Activated CD4-positive, CD25-positive, alpha-beta regulatory T cell (primary cell): ENCODE measurements around the gene ZNRD2.
"Not testable (repeated sequence)": the region's sequence is repeated elsewhere in the genome, so short reads cannot be mapped to it uniquely, and the experiment has no call there.

ENCODE experiments used
- DNase-seq, 4 experiments: peaks; one replicate each; lab custom pipeline; 2025; lab: John Stamatoyannopoulos, UW

The ZNRD2 gene

GRCh38 chr11:65555693-65556231 is 14.5 kb upstream of the ZNRD2 start:
- no peak for DNase-seq

- no peak for DNase-seq
These were observed 13.6 kb upstream of the ZNRD2 start for GRCh38 chr11:65556470-65557279.

GRCh38 chr11:65557280-65558001 is 12.8 kb upstream of the ZNRD2 start:
- DNase-seq, result no peak

- no peak for DNase-seq
These were observed 12.0 kb upstream of the ZNRD2 start, which contains the start of gene LTBP3 for GRCh38 chr11:65558002-65558929. Gene LTBP3 (minus strand): TSS chr11:65558359. CDS start chr11:65557959, 400 bp downstream.

GRCh38 chr11:65558930-65559509 is 11.3 kb upstream of the ZNRD2 start:
- DNase-seq, result no peak

GRCh38 chr11:65559535-65559934 is 10.7 kb upstream of the ZNRD2 start:
- no peak for DNase-seq

GRCh38 chr11:65559951-65560537 is 10.2 kb upstream of the ZNRD2 start:
- DNase-seq, result no peak

- DNase-seq, result no peak
These were observed 9.5 kb upstream of the ZNRD2 start for GRCh38 chr11:65560555-65561418.

- DNase-seq, result no peak
These were observed 8.3 kb upstream of the ZNRD2 start for GRCh38 chr11:65562020-65562419.

- no peak for DNase-seq
These were observed 7.5 kb upstream of the ZNRD2 start for GRCh38 chr11:65562788-65563187.

- DNase-seq, result no peak
These were observed 6.7 kb upstream of the ZNRD2 start for GRCh38 chr11:65563601-65564000.

GRCh38 chr11:65564879-65565559 is 5.3 kb upstream of the ZNRD2 start:
- DNase-seq, result not testable (repeated sequence)

GRCh38 chr11:65565624-65566453 is 4.4 kb upstream of the ZNRD2 start:
- DNase-seq, result no peak

GRCh38 chr11:65569164-65569972 is 909 bp upstream of the ZNRD2 start:
- DNase-seq, result peak in 3 of 4 experiments; percentile 58 to 68 (median 62)

- DNase-seq, result no peak
These were observed 1.1 kb downstream of the ZNRD2 start for GRCh38 chr11:65571420-65571819.

GRCh38 chr11:65571940-65572339 is 1.7 kb downstream of the ZNRD2 start:
- DNase-seq, result no peak

- peak; percentile 55 to 76 (median 72) for DNase-seq
These were observed 2.2 kb downstream of the ZNRD2 start, which contains the start of gene FAM89B for GRCh38 chr11:65572356-65573051. Gene FAM89B (plus strand): TSS chr11:65572538. CDS start chr11:65572670, 132 bp downstream.
